Measurements from ENCODE around the gene WDR27.
"Not testable (repeated sequence)": the region's sequence is repeated elsewhere in the genome, so short reads cannot be mapped to it uniquely, and the experiment has no call there.

WDR27 gene

GRCh38 chr6:169469028-169469427, 232.8 kb downstream of the WDR27 start:
- DNase-seq = no peak

- DNase-seq = not testable (repeated sequence)
These were observed 234.1 kb downstream of the WDR27 start for GRCh38 chr6:169467755-169468154.

GRCh38 chr6:169466256-169466655, 235.6 kb downstream of the WDR27 start:
- not testable (repeated sequence) for DNase-seq

- no peak for DNase-seq
These were observed 244.1 kb downstream of the WDR27 start for GRCh38 chr6:169457762-169458161.

GRCh38 chr6:169456840-169457239, 245.0 kb downstream of the WDR27 start:
- DNase-seq = no peak

GRCh38 chr6:169455470-169455869, 246.4 kb downstream of the WDR27 start:
- DNase-seq = no peak

- DNase-seq = no peak
These were observed 247.0 kb downstream of the WDR27 start for GRCh38 chr6:169454872-169455204.

- DNase-seq = no peak
These were observed 247.5 kb downstream of the WDR27 start for GRCh38 chr6:169454204-169454871.

GRCh38 chr6:169452869-169453620, 248.8 kb downstream of the WDR27 start:
- DNase-seq = no peak

GRCh38 chr6:169452117-169452868, 249.5 kb downstream of the WDR27 start:
- no peak for DNase-seq

- DNase-seq = no peak
These were observed 250.6 kb downstream of the WDR27 start for GRCh38 chr6:169451065-169451838.

GRCh38 chr6:169450097-169450496, 251.7 kb downstream of the WDR27 start:
- no peak for DNase-seq

- no peak for DNase-seq
These were observed 252.6 kb downstream of the WDR27 start for GRCh38 chr6:169449221-169449620.

- DNase-seq = no peak
These were observed 255.9 kb downstream of the WDR27 start for GRCh38 chr6:169445661-169446581.

GRCh38 chr6:169445227-169445626, 256.6 kb downstream of the WDR27 start:
- no peak for DNase-seq

GRCh38 chr6:169441292-169441691, 260.5 kb downstream of the WDR27 start:
- DNase-seq = no peak

- DNase-seq = no peak
These were observed 262.1 kb downstream of the WDR27 start for GRCh38 chr6:169439710-169440109.

GRCh38 chr6:169434554-169434953, 267.3 kb downstream of the WDR27 start:
- not testable (repeated sequence) for DNase-seq

- DNase-seq = no peak
These were observed 272.8 kb downstream of the WDR27 start for GRCh38 chr6:169429001-169429400.

- no peak for DNase-seq
These were observed 273.3 kb downstream of the WDR27 start for GRCh38 chr6:169428532-169428931.

- no peak for DNase-seq
These were observed 274.0 kb downstream of the WDR27 start for GRCh38 chr6:169427856-169428255.

GRCh38 chr6:169426611-169427010, 275.2 kb downstream of the WDR27 start:
- DNase-seq = no peak

Data from CD4-positive, alpha-beta T cell treated with Interleukin-10 for 1 hour (primary cell).